PC-3 (cell line): ENCODE results near the gene LCE2A.

Source experiments
- EZH2 ChIP-seq: fragments of 300-600 bp; sonication (generic); IDR thresholded peaks from one replicate; pipeline ENCODE4 v1.6.1; 2017; ENCODE audit warnings: antibody characterized with exemption, mild to moderate bottlenecking, low read length; ENCODE audit not compliant: unreplicated experiment
- TF ChIP-seq, protein P1 (sequence below): fragments of 300-600 bp; sonication (generic); conservative IDR thresholded peaks from 2 replicates; pipeline ENCODE4 v1.5.1; 2017; ENCODE audit warnings: antibody characterized with exemption, low read depth, mild to moderate bottlenecking, low read length

DNA sequence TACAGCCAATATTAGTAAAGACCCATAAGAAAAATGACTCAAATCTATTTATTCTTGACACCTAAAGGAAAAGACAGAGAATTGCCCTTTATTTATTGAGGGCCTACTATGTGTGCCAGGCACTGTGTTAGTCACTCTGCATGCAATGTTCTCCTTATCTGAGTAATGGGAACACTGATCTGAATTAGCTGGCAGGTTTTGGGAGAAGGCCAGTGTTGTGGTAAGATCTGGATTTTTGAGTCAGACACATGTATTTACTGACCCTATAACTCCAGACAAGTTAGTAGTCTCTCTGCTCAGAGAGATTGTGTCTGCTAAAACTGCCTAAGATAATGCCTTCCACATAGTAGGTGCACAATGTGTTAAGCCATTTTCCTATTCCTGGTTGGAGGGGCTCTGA, 27.1 kb downstream of the LCE2A start:
- TF ChIP-seq, protein P1, sequence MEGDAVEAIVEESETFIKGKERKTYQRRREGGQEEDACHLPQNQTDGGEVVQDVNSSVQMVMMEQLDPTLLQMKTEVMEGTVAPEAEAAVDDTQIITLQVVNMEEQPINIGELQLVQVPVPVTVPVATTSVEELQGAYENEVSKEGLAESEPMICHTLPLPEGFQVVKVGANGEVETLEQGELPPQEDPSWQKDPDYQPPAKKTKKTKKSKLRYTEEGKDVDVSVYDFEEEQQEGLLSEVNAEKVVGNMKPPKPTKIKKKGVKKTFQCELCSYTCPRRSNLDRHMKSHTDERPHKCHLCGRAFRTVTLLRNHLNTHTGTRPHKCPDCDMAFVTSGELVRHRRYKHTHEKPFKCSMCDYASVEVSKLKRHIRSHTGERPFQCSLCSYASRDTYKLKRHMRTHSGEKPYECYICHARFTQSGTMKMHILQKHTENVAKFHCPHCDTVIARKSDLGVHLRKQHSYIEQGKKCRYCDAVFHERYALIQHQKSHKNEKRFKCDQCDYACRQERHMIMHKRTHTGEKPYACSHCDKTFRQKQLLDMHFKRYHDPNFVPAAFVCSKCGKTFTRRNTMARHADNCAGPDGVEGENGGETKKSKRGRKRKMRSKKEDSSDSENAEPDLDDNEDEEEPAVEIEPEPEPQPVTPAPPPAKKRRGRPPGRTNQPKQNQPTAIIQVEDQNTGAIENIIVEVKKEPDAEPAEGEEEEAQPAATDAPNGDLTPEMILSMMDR: no peak
- TF ChIP-seq EZH2: no peak
